Small intestine (tissue), 7 donors: ENCODE data around the gene CLDN5. TPM values are rescaled to one million over a fixed set of nuclear protein-coding genes. Genes with fewer than 3 reads are reported as not detected.

ENCODE experiments used
- DNase-seq, 2 donors: peaks; one replicate each; pipeline versions ENCODE4 v3.0.0 to v3.0.0-alpha.2; 2013
- FAIRE-seq: peaks from 2 replicates; lab custom pipeline; 2012; peaks lifted over from hg19 to GRCh38; lab: Jason Lieb, UNC
- H3K27ac ChIP-seq, 3 donors: one replicate each; pipeline ENCODE4 v1.5.1; 2013; ENCODE audit warnings: low read length in 2 of 3, mild to moderate bottlenecking in 2 of 3, control low read depth in 1 of 3, inconsistent platforms in 1 of 3, low read depth in 1 of 3, moderate library complexity in 1 of 3
- H3K27me3 ChIP-seq, 3 donors: one replicate each; pipeline ENCODE4 v1.6.1; 2013; ENCODE audit warnings: low read length in 3 of 3, inconsistent platforms in 1 of 3; ENCODE audit not compliant: control insufficient read depth in 3 of 3, insufficient read depth in 3 of 3
- H3K36me3 ChIP-seq, 3 donors: one replicate each; pipeline ENCODE4 v1.6.1; 2013; ENCODE audit warnings: low read length in 3 of 3, inconsistent platforms in 1 of 3, low read depth in 1 of 3, mild to moderate bottlenecking in 1 of 3, moderate library complexity in 1 of 3; ENCODE audit not compliant: control insufficient read depth in 3 of 3, insufficient read depth in 2 of 3
- H3K4me1 ChIP-seq, 3 donors: one replicate each; pipeline ENCODE4 v1.6.1; 2013; ENCODE audit warnings: low read length in 2 of 3, inconsistent platforms in 1 of 3, low read depth in 1 of 3, mild to moderate bottlenecking in 1 of 3, moderate library complexity in 1 of 3; ENCODE audit not compliant: control insufficient read depth in 3 of 3, insufficient read depth in 2 of 3
- H3K4me3 ChIP-seq, 3 donors: one replicate each; pipeline ENCODE4 v1.5.1; 2013; ENCODE audit warnings: low read length in 3 of 3, control low read depth in 1 of 3, inconsistent platforms in 1 of 3, low read depth in 1 of 3, mild to moderate bottlenecking in 1 of 3, moderate library complexity in 1 of 3
- H3K9me3 ChIP-seq, 2 donors: one replicate each; pipeline ENCODE4 v1.6.1; 2013; ENCODE audit warnings: low read depth in 1 of 2, low read length in 1 of 2; ENCODE audit not compliant: control insufficient read depth in 2 of 2, insufficient read depth in 1 of 2
- WGBS, 3 donors: extraction: QIAGEN DNeasy Blood & Tissue Kit; methylation state at CpG; one replicate each; pipeline ENCODE4 v1.1.7; 2013; 5-methylcytosine and 5-hydroxymethylcytosine counted together
- polyA plus RNA-seq, 4 donors: library from polyadenylated mRNA; stranded (reverse) in 3 of 4; unstranded in 1 of 4; fragments of 200-250 nt in 3 of 4; fragments of 120-200 nt in 1 of 4; gene quantifications; one replicate each; pipeline versions ENCODE4 v1.2.1 to v1.2.3, GENCODE V29; 2013
- donor health status: healthy with polysubstance abuse.
- donor health status: control.
- donor health status: control.
- donor health status: Bipolar disorder and iron deficiency.
- donor health status: healthy.

CLDN5 gene
- polyA plus RNA-seq, 4 donors = 3.1 to 184 (median 10.4) TPM

DNA sequence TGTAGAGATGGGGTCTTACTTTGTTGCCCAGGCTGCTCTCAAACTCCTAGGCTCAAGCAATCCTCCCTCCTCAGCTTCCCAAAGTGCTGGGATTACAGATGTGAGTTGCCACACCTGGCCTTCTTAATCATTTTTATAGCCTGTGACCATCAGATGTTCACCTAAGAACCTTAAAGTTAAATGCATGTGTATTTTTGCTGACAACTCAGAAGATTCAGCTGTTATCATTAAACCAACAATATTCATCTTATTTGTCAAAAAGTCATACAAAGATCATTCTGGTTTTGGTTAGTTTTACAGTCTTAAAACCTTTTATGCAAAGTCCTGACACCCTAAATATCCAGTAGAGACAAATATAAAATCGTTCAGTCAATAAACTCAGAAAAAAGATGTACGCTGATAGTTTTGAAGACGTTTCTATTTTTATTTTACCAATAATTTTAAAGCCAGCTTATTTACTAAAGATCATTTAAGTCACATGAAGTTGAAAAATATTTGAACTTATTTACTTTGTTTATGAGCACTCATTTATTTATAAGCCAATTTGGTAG lies 22.2 kb downstream of the CLDN5 start:
- WGBS, 3 donors = 90 to 92% (median 90%) methylated on average over 3 of the region's 3 CpGs
- H3K27ac ChIP-seq = no peak overlapping the region
- DNase-seq (no peak), FAIRE-seq (no peak)
- no peaks in the 10 kb centered on the region for H3K4me1 ChIP-seq
- peaks cover 0 to 21% (median 0%) of the 10 kb centered on the region in 3 donors for H3K36me3 ChIP-seq
- no peaks in the 10 kb centered on the region for H3K9me3 ChIP-seq
- no peak overlapping the region for H3K4me3 ChIP-seq
- H3K27me3 ChIP-seq = no peaks in the 10 kb centered on the region

DNA sequence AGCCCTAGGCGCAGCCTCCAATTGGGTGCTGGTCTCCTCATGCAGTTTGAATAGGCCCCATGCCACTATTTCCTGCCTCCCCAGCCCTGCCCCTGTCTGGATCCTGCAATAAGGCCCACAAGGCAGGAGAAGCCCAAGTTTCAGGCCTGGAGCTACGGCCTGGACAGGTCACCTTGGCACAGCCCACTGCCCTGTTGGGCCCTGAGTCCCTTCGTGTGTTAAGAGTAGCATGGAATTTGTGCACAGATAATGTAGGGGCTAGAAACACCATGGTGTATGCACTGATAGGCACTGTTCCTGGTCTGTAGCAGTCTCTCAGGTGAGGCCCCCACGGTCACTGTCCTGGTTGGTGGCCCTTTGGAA lies 24.3 kb downstream of the CLDN5 start:
- Histone ChIP-seq H3K36me3 (peaks cover 0 to 11% (median 0%) of the 10 kb centered on the region in 3 donors), H3K4me1 (no peaks in the 10 kb centered on the region), H3K4me3 (no peak overlapping the region), H3K27me3 (no peaks in the 10 kb centered on the region), H3K27ac (no peak overlapping the region), H3K9me3 (no peaks in the 10 kb centered on the region)
- DNase-seq (no peak), FAIRE-seq (no peak)
- 95 to 98% (median 96%) methylated on average over 4 of the region's 4 CpGs for WGBS, 3 donors

DNA sequence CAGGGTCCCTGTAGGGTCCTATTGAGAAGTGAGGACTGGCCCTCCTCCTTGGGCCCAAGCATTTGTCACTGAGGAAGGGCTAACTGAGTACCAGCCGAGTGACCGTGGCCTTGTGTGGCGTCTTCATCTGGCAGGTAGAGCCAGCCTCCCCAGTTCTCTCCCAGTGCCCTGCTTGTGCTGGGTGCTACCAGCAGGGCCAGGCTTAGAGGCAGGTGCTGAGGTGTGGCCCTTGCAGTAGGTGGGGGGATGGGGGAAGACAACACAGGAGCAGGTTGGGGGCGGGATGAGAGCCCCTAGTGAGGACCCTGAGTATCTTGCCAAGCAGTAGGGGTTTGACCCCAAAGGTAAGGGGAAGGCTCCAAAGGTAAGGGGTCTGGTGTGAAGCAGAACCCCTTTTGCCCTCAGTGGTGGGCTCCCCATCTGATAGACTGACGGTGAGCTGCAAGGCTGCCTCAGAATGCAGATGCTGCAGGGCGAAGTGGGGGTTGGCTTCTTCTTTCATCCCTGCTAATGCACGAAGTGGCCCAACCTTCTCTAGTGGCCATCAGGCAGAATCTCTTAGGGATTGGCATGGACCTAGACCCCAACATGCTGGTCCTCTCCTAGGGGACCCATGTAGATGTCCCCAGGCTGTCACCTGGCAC lies 24.9 kb downstream of the CLDN5 start:
- 93 to 97% (median 97%) methylated on average over 7 of the region's 7 CpGs for WGBS, 3 donors
- Histone ChIP-seq H3K36me3 (peaks cover 0 to 16% (median 0%) of the 10 kb centered on the region in 3 donors), H3K27me3 (no peaks in the 10 kb centered on the region), H3K4me3 (no peak overlapping the region), H3K27ac (no peak overlapping the region), H3K9me3 (no peaks in the 10 kb centered on the region), H3K4me1 (no peaks in the 10 kb centered on the region)
- FAIRE-seq (no peak), DNase-seq (no peak)

DNA sequence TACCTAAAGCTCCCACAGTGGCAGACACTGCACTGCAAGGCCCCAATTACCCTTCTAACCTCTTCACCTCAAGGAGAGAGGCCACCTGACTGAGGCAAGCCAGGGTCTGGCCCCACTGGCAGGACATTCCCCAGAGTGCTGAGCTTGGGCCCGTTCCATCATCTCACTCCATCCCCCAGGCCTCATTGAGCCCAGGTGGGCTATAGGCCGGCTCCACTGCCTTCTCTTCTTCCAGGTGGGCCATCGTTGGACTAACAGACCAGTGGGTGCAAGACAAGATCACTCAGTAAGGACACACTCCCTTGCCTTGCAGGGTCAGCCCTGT lies 25.4 kb downstream of the CLDN5 start:
- no peaks in the 10 kb centered on the region for H3K27me3 ChIP-seq
- no peak for FAIRE-seq
- no peaks in the 10 kb centered on the region for H3K4me1 ChIP-seq
- WGBS, 3 donors = 95 to 97% (median 97%) methylated on average over 3 of the region's 3 CpGs
- no peak overlapping the region for H3K27ac ChIP-seq
- H3K4me3 ChIP-seq = no peak overlapping the region
- H3K36me3 ChIP-seq = peaks cover 0 to 21% (median 0%) of the 10 kb centered on the region in 3 donors
- H3K9me3 ChIP-seq = no peaks in the 10 kb centered on the region
- no peak for DNase-seq

GRCh38 chr22:19498154-19498865 lies 25.9 kb downstream of the CLDN5 start:
- WGBS, 3 donors = 92 to 96% (median 94%) methylated on average over 7 of the region's 7 CpGs
- FAIRE-seq (no peak), DNase-seq (no peak)
- no peaks in the 10 kb centered on the region for H3K9me3 ChIP-seq
- H3K27me3 ChIP-seq = no peaks in the 10 kb centered on the region
- peaks cover 0 to 22% (median 0%) of the 10 kb centered on the region in 3 donors for H3K36me3 ChIP-seq
- H3K4me1 ChIP-seq = no peaks in the 10 kb centered on the region
- no peak overlapping the region for H3K27ac ChIP-seq
- H3K4me3 ChIP-seq = no peak overlapping the region

GRCh38 chr22:19497245-19497644 lies 27.0 kb downstream of the CLDN5 start:
- Histone ChIP-seq H3K4me1 (no peaks in the 10 kb centered on the region), H3K36me3 (peaks cover 0 to 25% (median 0%) of the 10 kb centered on the region in 3 donors), H3K27ac (no peak overlapping the region), H3K27me3 (no peaks in the 10 kb centered on the region), H3K4me3 (no peak overlapping the region), H3K9me3 (no peaks in the 10 kb centered on the region)
- 64 to 90% (median 78%) methylated on average over 3 of the region's 3 CpGs for WGBS, 3 donors
- no peak for DNase-seq
- no peak for FAIRE-seq

DNA sequence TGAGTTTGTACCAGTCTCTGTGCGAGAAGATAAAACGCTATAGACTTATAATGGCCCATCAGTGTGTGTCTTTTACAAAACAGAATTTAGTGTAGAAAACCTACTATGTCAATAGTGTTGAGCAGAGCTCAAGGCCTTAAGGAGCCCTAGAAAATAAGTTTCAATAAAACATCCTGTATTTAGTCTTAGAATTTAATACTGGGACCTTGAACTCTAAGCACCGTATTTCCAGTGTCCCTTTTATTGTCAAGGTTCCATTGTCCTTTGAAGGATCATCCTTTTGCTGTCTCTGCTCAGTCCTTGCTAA lies 27.9 kb downstream of the CLDN5 start:
- no peak for FAIRE-seq
- WGBS, 3 donors = 96 to 99% (median 97%) methylated on average over 3 of the region's 3 CpGs
- H3K27ac ChIP-seq = no peak overlapping the region

GRCh38 chr22:19495562-19496323 lies 28.5 kb downstream of the CLDN5 start:
- WGBS, 3 donors = 72 to 79% (median 75%) methylated on average over 5 of the region's 5 CpGs

More for the DNA sequence above, 27.9 kb downstream of the CLDN5 start:
- H3K4me1 ChIP-seq = no peaks in the 10 kb centered on the region
- no peaks in the 10 kb centered on the region for H3K9me3 ChIP-seq
- no peak overlapping the region for H3K4me3 ChIP-seq
- peaks cover 0 to 25% (median 0%) of the 10 kb centered on the region in 3 donors for H3K36me3 ChIP-seq
- no peaks in the 10 kb centered on the region for H3K27me3 ChIP-seq
- no peak for DNase-seq

More at GRCh38 chr22:19495562-19496323, 28.5 kb downstream of the CLDN5 start:
- H3K36me3 ChIP-seq = peaks cover 0 to 25% (median 0%) of the 10 kb centered on the region in 3 donors
- H3K4me1 ChIP-seq = no peaks in the 10 kb centered on the region
- no peaks in the 10 kb centered on the region for H3K9me3 ChIP-seq
- H3K4me3 ChIP-seq = no peak overlapping the region
- no peak overlapping the region for H3K27ac ChIP-seq
- no peak for FAIRE-seq
- H3K27me3 ChIP-seq = no peaks in the 10 kb centered on the region
- no peak for DNase-seq
